ENCODE results near the gene TXLNA.

TXLNA gene

GRCh38 chr1:32178380-32179192 lies 889 bp upstream of the TXLNA start:
- no peaks in the 10 kb centered on the region for H3K9me3 Mint-ChIP-seq
- H3K36me3 Mint-ChIP-seq = peaks cover 38% of the 10 kb centered on the region
- H3K27ac Mint-ChIP-seq = peak overlapping the region; percentile 99
- no peaks in the 10 kb centered on the region for H3K27me3 Mint-ChIP-seq
- no peak for ATAC-seq
- H3K4me1 Mint-ChIP-seq = peaks cover 36% of the 10 kb centered on the region
- peak overlapping the region; percentile 97 for H3K4me3 Mint-ChIP-seq

DNA sequence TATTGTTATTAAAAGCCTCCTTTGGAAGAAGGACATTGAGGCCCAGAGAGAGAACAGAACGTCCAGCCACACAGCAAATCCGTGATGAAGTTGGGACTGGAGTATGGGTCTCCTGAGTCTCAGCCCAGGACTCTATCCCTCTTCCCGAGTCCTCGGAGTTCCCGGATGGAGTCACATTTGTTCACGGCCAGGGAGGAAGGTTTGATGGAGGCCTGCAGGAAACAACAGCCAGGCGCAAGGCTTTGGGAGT lies 357 bp upstream of the TXLNA start:
- H3K27ac Mint-ChIP-seq = peak overlapping the region; percentile 99
- peak overlapping the region; percentile 97 for H3K4me3 Mint-ChIP-seq
- peaks cover 40% of the 10 kb centered on the region for H3K4me1 Mint-ChIP-seq
- H3K9me3 Mint-ChIP-seq = no peaks in the 10 kb centered on the region
- no peaks in the 10 kb centered on the region for H3K27me3 Mint-ChIP-seq
- ATAC-seq = no peak
- H3K36me3 Mint-ChIP-seq = peaks cover 37% of the 10 kb centered on the region

DNA sequence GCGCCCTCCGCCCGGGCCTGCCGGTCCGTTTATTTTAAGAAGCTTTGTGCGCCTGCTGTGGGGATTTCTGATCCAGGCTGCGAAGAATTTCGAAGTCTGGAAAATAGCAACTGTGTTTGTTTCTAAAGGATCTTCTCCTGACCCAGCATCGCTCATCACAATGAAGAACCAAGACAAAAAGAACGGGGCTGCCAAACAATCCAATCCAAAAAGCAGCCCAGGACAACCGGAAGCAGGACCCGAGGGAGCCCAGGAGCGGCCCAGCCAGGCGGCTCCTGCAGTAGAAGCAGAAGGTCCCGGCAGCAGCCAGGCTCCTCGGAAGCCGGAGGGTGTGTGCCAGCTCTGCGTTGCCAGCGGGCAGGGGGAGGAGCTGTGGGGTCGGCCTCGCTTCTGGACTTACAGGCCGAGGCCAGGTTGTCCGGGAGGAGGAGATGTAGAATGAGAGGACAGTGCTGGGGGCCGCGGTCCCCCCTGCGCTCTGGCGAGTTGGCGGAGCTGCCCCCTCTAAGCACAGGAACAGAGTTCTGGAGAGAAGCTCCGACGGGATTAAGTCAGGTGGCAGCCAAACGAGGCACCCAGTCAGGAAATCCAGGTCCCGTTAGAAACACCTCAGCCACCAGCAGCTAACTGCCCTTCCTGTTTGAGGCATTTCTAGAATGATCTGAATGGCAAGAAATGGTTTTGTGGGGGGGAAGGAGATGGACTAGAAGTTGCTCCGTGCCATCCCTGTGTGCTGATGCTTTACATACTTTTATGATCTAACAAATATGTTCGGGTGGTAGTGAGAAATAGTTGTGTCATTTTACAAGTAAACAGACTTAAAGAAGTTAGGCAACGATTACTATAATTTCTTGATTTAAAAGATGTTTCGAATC lies 948 bp downstream of the TXLNA start:
- ATAC-seq = peak; percentile 46
- H3K36me3 Mint-ChIP-seq = peaks cover 42% of the 10 kb centered on the region

DNA sequence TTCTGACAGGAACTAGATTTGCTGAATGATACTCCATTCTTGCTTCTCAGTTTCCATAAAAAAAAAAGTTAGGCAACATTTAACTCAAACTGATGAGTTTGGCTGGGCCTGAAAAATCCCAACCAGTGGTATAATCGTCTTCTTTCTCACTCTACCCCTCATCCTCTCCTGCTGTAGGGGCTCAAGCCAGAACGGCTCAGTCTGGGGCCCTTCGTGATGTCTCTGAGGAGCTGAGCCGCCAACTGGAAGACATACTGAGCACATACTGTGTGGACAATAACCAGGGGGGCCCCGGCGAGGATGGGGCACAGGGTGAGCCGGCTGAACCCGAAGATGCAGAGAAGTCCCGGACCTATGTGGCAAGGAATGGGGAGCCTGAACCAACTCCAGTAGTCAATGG lies 1.6 kb downstream of the TXLNA start:
- peak overlapping the region; percentile 99 for H3K27ac Mint-ChIP-seq
- ATAC-seq = no peak
- H3K27me3 Mint-ChIP-seq = no peaks in the 10 kb centered on the region
- peaks cover 53% of the 10 kb centered on the region for H3K4me1 Mint-ChIP-seq
- no peaks in the 10 kb centered on the region for H3K9me3 Mint-ChIP-seq
- peak overlapping the region; percentile 97 for H3K4me3 Mint-ChIP-seq
- peaks cover 46% of the 10 kb centered on the region for H3K36me3 Mint-ChIP-seq

More for the DNA sequence above, 948 bp downstream of the TXLNA start:
- no peaks in the 10 kb centered on the region for H3K27me3 Mint-ChIP-seq
- H3K9me3 Mint-ChIP-seq = no peaks in the 10 kb centered on the region
- peak overlapping the region; percentile 99 for H3K27ac Mint-ChIP-seq
- peak overlapping the region; percentile 97 for H3K4me3 Mint-ChIP-seq
- peaks cover 49% of the 10 kb centered on the region for H3K4me1 Mint-ChIP-seq

GRCh38 chr1:32181563-32181962 lies 2.1 kb downstream of the TXLNA start:
- H3K27me3 Mint-ChIP-seq = no peaks in the 10 kb centered on the region
- no peaks in the 10 kb centered on the region for H3K9me3 Mint-ChIP-seq
- H3K4me3 Mint-ChIP-seq = peak overlapping the region; percentile 97
- H3K36me3 Mint-ChIP-seq = peaks cover 51% of the 10 kb centered on the region
- peak overlapping the region; percentile 99 for H3K27ac Mint-ChIP-seq
- peaks cover 58% of the 10 kb centered on the region for H3K4me1 Mint-ChIP-seq
- ATAC-seq = no peak

- ATAC-seq = no peak
- Mint-ChIP-seq H3K4me3 (peak overlapping the region; percentile 38), H3K27me3 (no peaks in the 10 kb centered on the region), H3K9me3 (no peaks in the 10 kb centered on the region), H3K27ac (no peak overlapping the region), H3K36me3 (peaks cover 54% of the 10 kb centered on the region), H3K4me1 (peaks cover 60% of the 10 kb centered on the region)
Observed at GRCh38 chr1:32182060-32182459, 2.6 kb downstream of the TXLNA start.

DNA sequence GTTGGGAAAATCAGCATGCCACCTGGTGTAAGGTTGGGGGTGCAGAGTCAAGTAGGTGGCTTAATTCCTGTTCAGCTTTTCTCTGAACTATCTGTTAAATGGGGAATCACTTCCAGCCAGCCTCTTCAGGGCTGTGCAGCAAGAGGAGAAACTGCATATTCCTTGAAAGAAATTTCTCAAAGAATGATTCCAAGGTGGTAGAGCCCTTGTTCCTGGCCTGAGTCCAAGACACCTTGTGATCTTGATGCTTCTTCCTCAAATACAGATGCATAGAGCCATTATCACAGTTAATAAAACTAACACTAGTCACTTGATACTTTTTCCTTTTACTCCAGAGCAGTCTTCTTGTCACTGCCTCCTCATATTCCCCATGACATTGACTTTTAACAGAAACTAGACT lies 5.2 kb downstream of the TXLNA start:
- Mint-ChIP-seq H3K27me3 (no peaks in the 10 kb centered on the region), H3K9me3 (no peaks in the 10 kb centered on the region), H3K4me3 (no peak overlapping the region), H3K4me1 (peaks cover 58% of the 10 kb centered on the region), H3K27ac (no peak overlapping the region), H3K36me3 (peaks cover 66% of the 10 kb centered on the region)
- no peak for ATAC-seq

- H3K4me1 Mint-ChIP-seq = peaks cover 47% of the 10 kb centered on the region
- no peaks in the 10 kb centered on the region for H3K9me3 Mint-ChIP-seq
- peaks cover 64% of the 10 kb centered on the region for H3K36me3 Mint-ChIP-seq
- ATAC-seq = no peak
- H3K4me3 Mint-ChIP-seq = no peak overlapping the region
- H3K27ac Mint-ChIP-seq = no peak overlapping the region
- H3K27me3 Mint-ChIP-seq = no peaks in the 10 kb centered on the region
Observed at GRCh38 chr1:32186077-32186476, 6.6 kb downstream of the TXLNA start.

DNA sequence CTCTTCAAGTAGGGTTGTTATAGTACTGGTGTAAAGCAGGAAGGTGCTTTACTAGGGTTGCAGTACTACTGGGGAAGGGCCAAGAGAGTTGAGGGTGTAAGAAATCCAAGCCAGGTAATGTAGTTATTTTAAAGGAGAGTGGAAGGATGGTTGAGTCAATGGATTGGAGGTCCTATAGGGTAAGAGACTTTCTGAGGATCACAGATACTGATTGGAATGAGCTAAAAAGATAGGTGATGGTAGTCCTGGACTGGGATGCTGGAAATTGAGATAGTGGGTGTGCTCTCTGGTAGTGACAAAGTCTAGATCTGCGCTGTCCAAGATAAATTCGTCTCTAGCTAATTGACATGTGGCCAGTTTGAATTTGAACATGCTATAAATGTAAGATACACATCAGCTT lies 7.0 kb downstream of the TXLNA start:
- no peak overlapping the region for H3K27ac Mint-ChIP-seq
- H3K4me3 Mint-ChIP-seq = no peak overlapping the region
- H3K4me1 Mint-ChIP-seq = peaks cover 42% of the 10 kb centered on the region
- ATAC-seq = no peak
- H3K27me3 Mint-ChIP-seq = no peaks in the 10 kb centered on the region
- H3K9me3 Mint-ChIP-seq = no peaks in the 10 kb centered on the region
- peaks cover 64% of the 10 kb centered on the region for H3K36me3 Mint-ChIP-seq

- Mint-ChIP-seq H3K4me1 (peaks cover 31% of the 10 kb centered on the region), H3K4me3 (no peak overlapping the region), H3K36me3 (peaks cover 66% of the 10 kb centered on the region), H3K27ac (no peak overlapping the region), H3K9me3 (no peaks in the 10 kb centered on the region), H3K27me3 (no peaks in the 10 kb centered on the region)
- ATAC-seq = no peak
Observed at GRCh38 chr1:32187850-32188249, 8.4 kb downstream of the TXLNA start.

GRCh38 chr1:32192220-32192948 lies 12.9 kb downstream of the TXLNA start:
- Mint-ChIP-seq H3K4me1 (peaks cover 22% of the 10 kb centered on the region), H3K9me3 (no peaks in the 10 kb centered on the region), H3K27ac (no peak overlapping the region), H3K27me3 (no peaks in the 10 kb centered on the region), H3K36me3 (peaks cover 79% of the 10 kb centered on the region), H3K4me3 (no peak overlapping the region)
- ATAC-seq = no peak

GRCh38 chr1:32194984-32195383 lies 15.5 kb downstream of the TXLNA start:
- peaks cover 39% of the 10 kb centered on the region for H3K4me1 Mint-ChIP-seq
- ATAC-seq = no peak
- H3K27ac Mint-ChIP-seq = no peak overlapping the region
- no peaks in the 10 kb centered on the region for H3K9me3 Mint-ChIP-seq
- no peak overlapping the region for H3K4me3 Mint-ChIP-seq
- peaks cover 78% of the 10 kb centered on the region for H3K36me3 Mint-ChIP-seq
- no peaks in the 10 kb centered on the region for H3K27me3 Mint-ChIP-seq

DNA sequence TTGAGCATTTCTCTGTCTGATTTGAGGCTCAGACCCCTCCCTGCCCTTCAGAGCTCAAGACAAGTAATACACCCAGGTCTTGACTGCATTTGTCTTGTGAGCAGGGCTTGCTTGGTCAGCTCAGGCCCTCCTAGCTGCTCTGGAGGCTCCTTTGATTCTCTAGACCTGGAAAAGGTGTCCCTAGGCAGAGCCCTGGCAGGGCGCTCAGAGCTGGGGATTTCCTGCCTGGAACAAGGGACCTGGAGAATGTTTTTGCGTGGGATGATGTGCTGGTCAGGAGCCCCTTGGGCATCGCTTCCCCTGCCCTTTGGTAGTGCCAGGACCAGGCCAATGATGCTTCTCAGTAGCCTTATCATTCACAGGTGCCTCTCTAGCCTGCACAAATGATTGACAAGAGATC lies 16.1 kb downstream of the TXLNA start:
- no peak for ATAC-seq
- Mint-ChIP-seq H3K36me3 (peaks cover 75% of the 10 kb centered on the region), H3K9me3 (no peaks in the 10 kb centered on the region), H3K4me3 (no peak overlapping the region), H3K27ac (no peak overlapping the region), H3K27me3 (no peaks in the 10 kb centered on the region), H3K4me1 (peaks cover 45% of the 10 kb centered on the region)

DNA sequence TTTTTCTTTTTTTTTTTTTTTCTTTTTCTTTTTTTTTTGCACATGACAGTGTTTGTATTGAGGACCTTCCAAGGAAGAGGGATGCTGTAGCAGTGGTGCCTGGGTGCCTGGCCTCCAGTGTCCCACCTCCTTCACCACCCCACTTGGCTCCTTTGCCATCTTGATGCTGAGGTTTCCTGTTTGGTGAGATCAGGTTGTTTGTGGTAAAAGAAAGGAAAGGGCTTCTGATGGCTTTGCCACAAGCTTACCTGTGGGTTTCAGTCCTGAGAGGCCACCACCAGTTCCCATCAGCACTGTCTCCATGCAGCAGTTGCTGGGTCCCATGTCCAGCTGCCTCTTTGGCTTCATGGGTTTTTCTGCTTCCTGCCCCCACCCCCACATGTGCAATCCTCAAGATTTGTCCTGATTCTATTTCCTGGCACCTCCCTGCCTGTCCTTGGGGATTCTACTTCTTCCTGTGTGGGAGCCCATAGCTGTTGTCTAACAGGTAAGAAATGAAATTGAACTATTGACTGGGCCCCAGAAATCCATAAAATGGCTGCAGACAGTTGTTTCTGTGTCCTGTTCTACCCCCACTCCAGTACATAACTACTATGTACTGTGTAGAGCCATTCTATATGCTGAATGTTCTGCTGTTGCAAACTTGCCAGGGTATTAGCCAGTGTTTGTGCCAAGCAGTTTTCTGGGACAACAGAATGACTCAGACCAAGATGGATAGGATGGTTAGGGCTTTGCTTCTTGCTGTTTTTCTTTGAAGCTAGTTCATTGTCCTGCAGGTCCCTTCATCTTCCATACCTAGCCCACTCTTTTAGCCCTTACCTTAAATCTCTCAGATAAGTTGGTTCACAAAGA lies 16.7 kb downstream of the TXLNA start:
- Mint-ChIP-seq H3K27me3 (no peaks in the 10 kb centered on the region), H3K4me1 (peaks cover 46% of the 10 kb centered on the region), H3K27ac (peak overlapping the region; percentile 30), H3K4me3 (no peak overlapping the region), H3K9me3 (no peaks in the 10 kb centered on the region), H3K36me3 (peaks cover 71% of the 10 kb centered on the region)
- ATAC-seq = no peak

DNA sequence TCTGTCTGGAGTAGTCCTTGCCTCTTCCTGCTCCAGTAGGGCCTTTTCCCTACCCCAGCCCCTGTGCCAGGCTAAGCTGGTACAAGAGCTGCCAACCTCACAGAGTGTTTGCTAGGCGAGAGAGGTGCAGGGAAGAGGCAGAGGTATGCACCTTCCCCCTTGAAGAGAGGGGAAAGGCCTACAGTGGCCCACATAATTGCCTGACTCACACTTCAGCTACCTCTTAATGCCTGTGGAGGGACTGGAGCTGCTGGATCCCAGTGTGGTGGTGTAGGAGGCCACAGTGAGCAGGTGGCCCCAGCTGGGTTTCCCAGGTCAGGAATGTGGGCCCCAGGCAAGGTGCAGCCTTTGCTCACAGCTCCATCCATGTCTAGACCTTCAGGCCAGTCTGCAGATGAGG lies 17.6 kb downstream of the TXLNA start:
- ATAC-seq = no peak
- Mint-ChIP-seq H3K4me1 (peaks cover 55% of the 10 kb centered on the region), H3K9me3 (no peaks in the 10 kb centered on the region), H3K27ac (peak overlapping the region; percentile 30), H3K36me3 (peaks cover 68% of the 10 kb centered on the region), H3K4me3 (no peak overlapping the region), H3K27me3 (no peaks in the 10 kb centered on the region)
